HG03097 (cell line): ENCODE measurements around the gene PRDM15.
"Not testable (repeated sequence)": the region's sequence is repeated elsewhere in the genome, so short reads cannot be mapped to it uniquely, and the experiment has no call there.

Source experiments
- ATAC-seq: cut with Tn5 transposase; IDR thresholded peaks from one replicate; pipeline ENCODE4 v1.9.1; 2021; ENCODE audit not compliant: unreplicated experiment, low FRiP score

The PRDM15 gene

GRCh38 chr21:41786509-41786987 is 92.6 kb downstream of the PRDM15 start:
- ATAC-seq: no peak

- not testable (repeated sequence) for ATAC-seq
These were observed 93.9 kb downstream of the PRDM15 start for GRCh38 chr21:41785262-41785661.

GRCh38 chr21:41784456-41785102 is 94.6 kb downstream of the PRDM15 start:
- no peak for ATAC-seq

GRCh38 chr21:41783476-41784180 is 95.5 kb downstream of the PRDM15 start:
- ATAC-seq: no peak

- no peak for ATAC-seq
These were observed 98.1 kb downstream of the PRDM15 start for GRCh38 chr21:41781050-41781410.

- ATAC-seq: no peak
These were observed 98.7 kb downstream of the PRDM15 start for GRCh38 chr21:41780337-41781049.

- ATAC-seq: no peak
These were observed 99.5 kb downstream of the PRDM15 start for GRCh38 chr21:41779659-41780058.

- no peak for ATAC-seq
These were observed 100.1 kb downstream of the PRDM15 start for GRCh38 chr21:41778930-41779600.

- ATAC-seq: no peak
These were observed 101.0 kb downstream of the PRDM15 start for GRCh38 chr21:41777951-41778815.

- ATAC-seq: no peak
These were observed 102.4 kb downstream of the PRDM15 start for GRCh38 chr21:41776778-41777177.

- no peak for ATAC-seq
These were observed 104.0 kb downstream of the PRDM15 start for GRCh38 chr21:41775149-41775472.

- ATAC-seq: no peak
These were observed 104.5 kb downstream of the PRDM15 start for GRCh38 chr21:41774467-41775148.

GRCh38 chr21:41772351-41773080 is 106.6 kb downstream of the PRDM15 start:
- no peak for ATAC-seq

- ATAC-seq: no peak
These were observed 107.6 kb downstream of the PRDM15 start for GRCh38 chr21:41771625-41771945.

GRCh38 chr21:41770901-41771624 is 108.1 kb downstream of the PRDM15 start:
- ATAC-seq: no peak

- no peak for ATAC-seq
These were observed 109.2 kb downstream of the PRDM15 start for GRCh38 chr21:41769933-41770332.

GRCh38 chr21:41769521-41769920 is 109.6 kb downstream of the PRDM15 start:
- no peak for ATAC-seq

- ATAC-seq: no peak
These were observed 110.0 kb downstream of the PRDM15 start for GRCh38 chr21:41769111-41769510.
